Activated effector memory CD4-positive, alpha-beta T cell treated with Interleukin-2 at 50 U/mL for 16 hours (primary cell): ENCODE results near the gene SLC6A11.

Experiments
- DNase-seq: peaks from one replicate; pipeline ENCODE4 v3.0.0-alpha.2; 2020

Gene SLC6A11

GRCh38 chr3:10933805-10934481 lies 117.9 kb downstream of the SLC6A11 start:
- no peak for DNase-seq

GRCh38 chr3:10935028-10935427 lies 119.0 kb downstream of the SLC6A11 start:
- no peak for DNase-seq

- no peak for DNase-seq
These were observed 120.0 kb downstream of the SLC6A11 start for GRCh38 chr3:10935846-10936631.

- DNase-seq = no peak
These were observed 120.7 kb downstream of the SLC6A11 start for GRCh38 chr3:10936686-10937085.

GRCh38 chr3:10937141-10937825 lies 121.3 kb downstream of the SLC6A11 start:
- DNase-seq = no peak

- no peak for DNase-seq
These were observed 123.5 kb downstream of the SLC6A11 start for GRCh38 chr3:10939556-10939955.

GRCh38 chr3:10940106-10940505 lies 124.1 kb downstream of the SLC6A11 start:
- DNase-seq = no peak

GRCh38 chr3:10941972-10942371 lies 125.9 kb downstream of the SLC6A11 start:
- DNase-seq = no peak

GRCh38 chr3:10942690-10943205 lies 126.7 kb downstream of the SLC6A11 start:
- DNase-seq = no peak

GRCh38 chr3:10944866-10945265 lies 128.8 kb downstream of the SLC6A11 start:
- no peak for DNase-seq

GRCh38 chr3:10945683-10946287 lies 129.8 kb downstream of the SLC6A11 start:
- no peak for DNase-seq

GRCh38 chr3:10946526-10946925 lies 130.5 kb downstream of the SLC6A11 start:
- DNase-seq = no peak

- no peak for DNase-seq
These were observed 132.3 kb downstream of the SLC6A11 start for GRCh38 chr3:10948326-10948725.

- no peak for DNase-seq
These were observed 133.2 kb downstream of the SLC6A11 start for GRCh38 chr3:10949197-10949596.

GRCh38 chr3:10950476-10951294 lies 134.7 kb downstream of the SLC6A11 start:
- DNase-seq = no peak

GRCh38 chr3:10951295-10951926 lies 135.4 kb downstream of the SLC6A11 start:
- no peak for DNase-seq

- DNase-seq = no peak
These were observed 136.5 kb downstream of the SLC6A11 start for GRCh38 chr3:10952525-10952924.

- DNase-seq = no peak
These were observed 138.7 kb downstream of the SLC6A11 start for GRCh38 chr3:10954740-10955139.

- DNase-seq = no peak
These were observed 139.9 kb downstream of the SLC6A11 start for GRCh38 chr3:10955711-10956453.

GRCh38 chr3:10956531-10956930 lies 140.5 kb downstream of the SLC6A11 start:
- DNase-seq = no peak

- DNase-seq = no peak
These were observed 141.0 kb downstream of the SLC6A11 start for GRCh38 chr3:10956986-10957385.
